Esophagus mucosa (tissue), 1 donor: ENCODE data around the gene CBL. TPM values are rescaled to one million over a fixed set of nuclear protein-coding genes. Genes with fewer than 3 reads are reported as not detected.
A peak's percentile ranks its signal among the peaks of the same experiment; 100 is the strongest.

Experiments used
- ATAC-seq: fragments of 200-7000 bp; cut with Tn5 transposase; one replicate; pipeline ENCODE4 v1.9.1; 2020
- total RNA-seq: library from RNA; stranded (reverse); gene quantifications from one replicate; pipeline ENCODE4 v1.2.4, GENCODE V29; 2023
- donor health status: DM: yes; HTN: yes; CAD: no.

CBL gene
- total RNA-seq, 1 donor from 2014 or later, result 11.0 TPM

DNA sequence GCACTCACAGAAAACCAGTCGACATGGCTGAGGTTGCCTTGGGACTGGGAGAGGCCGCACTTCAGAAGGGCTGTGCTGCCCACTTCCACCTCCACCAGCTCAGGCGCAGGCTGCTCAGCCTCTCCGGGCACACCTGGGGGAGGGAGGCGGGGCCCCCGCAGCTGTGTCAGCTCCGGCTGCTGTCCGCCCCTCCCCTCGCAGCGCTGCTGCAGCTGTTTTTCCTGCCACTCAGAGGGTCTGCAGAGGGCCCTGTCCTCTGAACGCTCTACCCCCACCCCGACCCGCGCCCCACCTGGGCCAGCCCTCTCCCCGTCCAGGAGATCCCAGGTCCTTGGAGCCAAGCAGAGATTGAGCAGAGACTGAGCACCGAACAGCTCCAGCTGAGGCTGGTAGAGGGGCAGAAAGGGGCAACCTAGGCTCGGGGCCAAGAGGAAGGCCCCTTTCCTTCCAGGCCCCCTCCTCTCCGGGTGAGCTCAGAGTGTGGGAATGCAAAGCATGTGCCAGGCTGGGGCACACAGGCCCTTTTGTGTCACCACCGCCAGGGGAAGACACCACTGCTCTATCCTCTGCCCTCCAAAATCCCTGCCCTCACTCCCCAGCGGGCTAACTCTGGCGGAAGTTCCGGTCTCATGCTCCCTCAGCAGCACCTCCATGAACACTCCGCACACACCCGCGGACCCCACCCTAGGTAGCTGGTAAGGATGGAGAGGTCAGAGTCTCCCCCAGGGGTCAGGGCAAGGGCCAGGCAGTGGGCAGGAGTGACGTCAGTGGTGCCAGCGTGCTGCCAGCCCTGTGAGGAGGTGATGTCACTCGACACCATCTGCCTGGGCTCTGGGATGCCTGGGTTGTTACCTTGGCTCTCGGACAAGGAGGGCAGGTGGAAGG, 109.2 kb downstream of the CBL start:
- ATAC-seq, result peak; percentile 4

DNA sequence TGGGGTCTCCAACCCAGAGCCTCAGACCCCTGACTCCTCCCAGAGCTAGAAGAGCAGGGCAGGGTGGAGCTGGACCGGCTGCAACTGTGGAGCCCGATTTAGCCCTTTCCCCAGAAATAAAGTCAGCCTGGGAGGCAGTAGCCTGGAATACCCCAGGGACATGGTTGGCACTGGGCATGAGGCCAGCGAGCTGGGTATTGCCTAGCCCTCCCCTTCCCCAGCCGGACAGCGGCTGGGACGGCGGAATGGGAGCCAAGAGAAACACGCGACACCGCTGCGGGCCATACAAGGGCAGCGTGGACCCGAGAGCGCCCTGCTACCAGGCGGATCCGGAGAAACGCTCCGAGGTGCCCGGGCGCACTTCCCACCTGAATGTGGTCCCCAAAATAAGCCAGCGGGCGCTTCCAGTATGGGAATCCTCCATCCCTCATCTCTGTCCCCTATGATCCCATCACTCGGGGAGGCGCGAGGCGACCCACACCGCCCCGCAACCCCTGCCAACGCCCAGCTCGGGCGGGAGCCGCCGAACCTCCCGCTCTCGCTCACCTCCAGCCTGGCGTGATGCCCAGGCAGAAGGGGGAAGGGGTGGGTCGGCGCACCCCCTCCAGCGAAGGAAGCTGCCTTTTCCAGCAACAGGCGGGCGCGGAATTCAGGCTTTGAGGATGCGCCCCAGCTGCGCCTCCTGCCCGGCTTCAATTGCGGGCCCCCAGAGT, 110.0 kb downstream of the CBL start:
- ATAC-seq, result no peak

DNA sequence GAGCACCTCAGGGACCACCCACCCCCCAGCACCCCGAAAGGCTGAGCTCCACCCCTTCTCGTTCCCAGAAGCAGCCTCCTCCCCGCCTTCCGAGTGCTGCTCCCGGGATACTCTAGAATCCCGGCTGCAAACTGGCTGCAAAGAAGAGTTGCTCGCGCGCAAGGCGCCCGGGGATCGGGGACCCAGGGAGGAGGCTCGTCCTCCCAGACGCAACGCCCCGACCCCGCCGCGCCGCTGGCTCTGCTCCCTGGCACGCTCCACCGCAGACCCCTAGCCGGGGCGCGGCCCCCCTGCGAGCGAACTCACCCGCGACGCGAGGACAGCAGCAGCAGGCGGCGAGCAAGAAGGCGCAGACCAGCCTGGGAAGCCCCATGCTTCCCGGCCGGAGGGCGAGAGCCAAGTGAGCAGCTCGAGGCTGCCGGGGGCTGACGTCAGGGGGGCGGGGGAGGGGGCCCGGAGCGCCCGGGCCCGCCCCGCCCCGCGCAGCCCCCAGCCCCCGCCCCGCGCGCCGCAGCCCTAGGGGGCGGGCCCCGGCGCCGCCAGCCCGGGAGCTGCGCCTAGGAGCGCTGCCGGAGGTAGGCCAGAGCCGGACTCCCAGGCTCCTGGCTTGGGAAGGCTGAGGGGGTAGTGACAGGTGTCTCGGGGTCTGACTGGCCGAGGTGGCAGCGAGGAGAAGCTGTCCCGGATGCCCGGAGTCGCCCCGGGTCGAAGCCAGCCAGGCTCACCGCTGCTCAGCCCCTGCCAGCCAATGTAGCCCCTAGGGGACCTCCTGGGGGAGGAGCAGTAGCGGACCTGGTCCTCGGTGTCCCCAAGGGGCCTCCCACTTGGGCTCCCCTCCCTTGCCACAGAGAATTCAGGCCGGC, 110.8 kb downstream of the CBL start, which contains the start of gene MCAM:
Gene MCAM (minus strand): TSS at position 402 of the 863 bp plus-strand sequence. CDS start 29 bp downstream, at position 373.
- ATAC-seq, result peak; percentile 13

DNA sequence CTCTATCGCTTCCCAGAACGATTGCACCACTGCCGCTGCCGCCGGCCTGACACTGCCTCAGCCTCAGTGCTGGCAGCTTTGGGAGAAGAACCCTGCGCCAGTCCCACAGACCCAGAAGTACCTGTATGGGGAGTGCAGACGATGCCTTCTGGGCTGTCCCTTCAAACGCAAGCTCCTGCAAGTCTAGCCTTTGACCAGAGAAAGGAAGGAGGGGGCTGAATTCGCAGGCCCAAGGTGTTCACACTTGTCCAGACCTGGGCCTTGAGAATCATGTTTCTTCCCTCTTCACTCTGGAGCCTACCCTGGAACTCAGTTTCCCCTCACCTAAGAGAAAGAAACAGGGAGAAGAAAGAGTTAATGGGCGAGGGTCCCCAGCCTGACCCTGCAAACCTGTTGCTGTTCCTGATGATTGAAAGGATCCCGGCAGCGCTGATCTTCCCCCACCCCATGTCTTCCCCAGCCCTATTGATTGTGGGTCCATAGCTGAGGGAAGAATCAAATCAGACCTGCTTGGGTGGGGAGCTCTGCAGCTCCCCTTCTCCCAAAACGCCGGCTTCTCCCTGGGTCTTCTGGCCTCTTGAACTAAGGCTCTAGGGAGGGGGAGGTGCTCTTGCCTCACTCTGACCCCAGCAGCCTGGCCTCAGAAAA, 111.6 kb downstream of the CBL start:
- peak; percentile 53 for ATAC-seq

DNA sequence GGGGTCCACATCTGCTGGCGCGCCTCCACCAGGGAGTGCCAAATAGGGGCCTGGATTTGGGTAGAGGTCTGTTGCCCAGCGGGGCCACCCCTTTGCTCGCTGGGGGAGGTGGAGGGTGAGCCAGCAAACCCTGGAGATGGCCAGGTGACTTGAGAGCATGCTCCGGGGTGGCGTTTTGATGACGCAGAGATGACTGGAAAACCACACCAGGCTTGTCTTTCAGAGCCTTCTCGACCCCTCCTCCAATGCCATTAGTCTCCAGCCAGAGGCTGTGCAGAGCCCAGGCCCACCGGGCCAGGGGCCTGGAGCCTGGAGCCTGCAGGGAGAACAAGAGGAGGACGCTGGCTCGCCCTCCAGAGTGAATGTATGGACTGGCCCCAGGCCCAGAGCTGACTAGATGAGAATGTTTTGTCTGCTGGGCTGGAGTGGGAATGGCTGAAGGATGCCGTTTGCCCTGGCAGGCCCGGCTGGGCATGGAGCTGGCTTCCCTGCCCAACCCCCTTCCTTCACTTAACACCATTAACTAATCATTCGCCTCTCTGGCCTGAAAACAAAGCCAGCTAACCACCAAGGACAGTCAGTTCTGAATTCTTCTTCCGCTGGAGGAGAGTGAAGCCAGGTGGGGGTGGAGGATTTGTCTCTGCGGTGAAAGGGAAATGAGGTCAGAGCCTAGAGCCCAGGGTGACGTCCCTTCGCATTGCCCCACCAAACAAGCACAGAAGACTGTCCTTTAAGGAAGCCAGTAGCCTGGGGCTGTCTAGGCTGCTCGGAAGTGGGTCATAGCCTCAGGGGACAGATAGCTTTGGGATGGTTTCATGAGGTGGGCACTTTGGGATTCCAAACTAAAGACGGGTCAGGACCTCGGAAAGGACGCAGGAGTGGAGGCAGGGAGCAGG, 112.3 kb downstream of the CBL start:
- ATAC-seq, result peak; percentile 32

DNA sequence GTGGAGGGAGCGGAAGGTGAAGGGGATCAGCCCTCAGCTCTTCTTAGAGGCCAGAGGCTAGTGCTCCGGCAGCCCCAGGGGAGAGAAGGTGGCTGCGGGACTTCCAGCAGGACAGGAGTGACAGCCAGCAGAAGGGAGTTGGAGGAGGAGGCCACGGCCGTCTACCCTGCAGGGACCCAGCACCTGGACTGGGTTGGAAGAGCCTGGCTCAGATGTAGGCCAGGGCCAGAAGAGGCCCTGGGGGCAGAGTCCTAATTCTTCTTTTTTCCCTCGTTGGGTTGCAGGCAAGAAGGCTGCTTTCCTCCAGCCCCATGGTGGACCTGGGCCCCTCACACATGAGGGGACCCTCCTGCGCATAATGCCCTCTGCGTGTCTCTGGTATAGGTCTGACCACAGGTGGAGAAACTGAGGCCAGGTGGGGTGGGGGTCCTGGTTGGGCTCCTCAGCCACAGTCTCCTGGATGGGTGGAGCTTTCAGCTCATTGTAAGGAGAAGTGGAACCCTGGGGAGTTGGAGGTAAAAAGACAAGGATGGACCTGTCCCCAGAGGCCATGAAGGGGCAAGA, 113.1 kb downstream of the CBL start:
- ATAC-seq, result no peak

DNA sequence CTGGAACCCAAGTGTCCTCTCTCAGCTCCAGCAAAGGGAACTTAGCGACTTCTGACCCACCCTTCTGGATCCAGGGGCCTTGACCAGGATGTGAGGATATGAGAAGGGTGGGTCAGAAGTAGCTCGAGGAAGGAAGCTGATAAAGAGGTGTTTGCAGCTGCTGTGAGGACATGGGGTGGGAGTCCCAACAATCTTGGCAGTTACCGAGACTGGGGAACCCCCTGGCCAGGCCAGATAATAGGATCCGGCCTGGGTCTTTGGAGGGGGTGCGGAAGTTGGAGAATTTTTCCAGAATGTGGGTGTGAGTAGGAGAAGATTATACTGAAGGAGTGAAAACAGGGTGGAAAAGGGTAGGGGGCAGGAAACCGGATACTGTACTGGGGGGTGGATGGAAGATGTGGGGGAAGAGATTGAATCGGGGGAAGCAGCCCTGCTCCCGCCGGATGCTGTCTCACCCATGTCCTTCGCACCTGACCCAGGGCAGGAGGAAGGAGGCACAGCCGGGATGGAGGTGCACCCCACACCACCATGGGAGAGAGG, 113.6 kb downstream of the CBL start:
- no peak for ATAC-seq

DNA sequence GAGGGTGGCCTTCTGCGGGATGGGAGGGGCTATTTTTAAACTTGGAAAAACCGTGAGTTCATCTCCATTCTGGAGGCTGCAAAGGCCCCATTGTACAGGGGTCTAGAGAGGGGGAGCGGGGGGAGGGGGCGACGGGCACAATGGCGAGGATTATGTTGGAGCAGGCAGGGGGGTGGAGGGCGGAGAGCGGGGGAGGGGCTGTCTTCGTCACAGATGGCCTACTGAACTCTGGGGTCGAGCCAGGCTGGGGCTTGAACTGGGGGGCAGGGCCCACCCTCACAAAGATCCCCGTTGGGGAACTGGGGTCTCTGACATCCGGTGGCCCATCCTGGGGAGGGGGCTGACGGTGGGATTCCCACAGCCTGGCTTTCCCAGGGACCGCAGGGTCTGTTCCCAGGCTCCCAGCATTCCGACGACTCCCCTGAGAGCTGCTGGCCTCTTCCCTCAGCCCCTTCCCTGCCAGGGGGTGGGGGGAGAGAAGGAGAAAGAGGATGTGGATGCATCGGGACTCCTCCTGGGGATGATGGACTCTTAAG, 114.2 kb downstream of the CBL start:
- ATAC-seq, result no peak

DNA sequence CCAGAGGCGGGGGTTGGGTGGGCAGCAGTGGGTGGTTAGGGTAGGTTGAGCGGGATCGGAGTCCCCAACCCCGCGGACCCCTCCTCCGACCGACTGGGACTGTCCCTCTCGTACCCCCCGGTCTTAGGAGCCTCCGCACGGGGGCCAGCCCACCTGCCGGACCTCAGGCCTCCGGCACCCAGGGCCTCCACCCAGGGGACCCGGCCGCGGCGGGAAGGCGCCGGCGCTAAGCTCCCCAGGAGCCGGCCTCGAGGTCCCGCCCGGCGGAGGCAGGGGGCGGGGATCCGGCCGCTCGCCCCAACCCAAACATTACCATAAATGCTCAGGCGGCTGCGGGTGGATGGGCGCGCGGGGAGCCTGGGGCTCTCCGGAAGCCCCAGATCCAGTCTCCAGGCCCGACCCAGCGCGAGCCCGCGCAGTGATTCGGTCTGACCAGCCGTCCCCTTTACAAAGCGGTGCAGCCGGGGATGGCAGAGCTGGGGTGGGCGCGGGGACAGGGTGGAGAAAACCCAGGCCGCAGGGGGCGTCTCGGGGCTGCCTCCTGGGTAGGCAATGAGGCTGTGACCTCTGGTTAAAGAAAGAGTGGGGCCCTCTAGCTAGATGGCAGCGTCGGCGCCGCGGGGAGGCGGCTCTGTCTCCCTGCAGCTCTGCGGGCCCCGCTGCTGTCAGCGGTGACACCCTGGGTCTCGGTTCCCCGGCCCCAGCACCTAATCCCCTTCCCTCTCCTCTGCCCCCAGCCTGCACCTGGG, 114.8 kb downstream of the CBL start:
- peak; percentile 19 for ATAC-seq

DNA sequence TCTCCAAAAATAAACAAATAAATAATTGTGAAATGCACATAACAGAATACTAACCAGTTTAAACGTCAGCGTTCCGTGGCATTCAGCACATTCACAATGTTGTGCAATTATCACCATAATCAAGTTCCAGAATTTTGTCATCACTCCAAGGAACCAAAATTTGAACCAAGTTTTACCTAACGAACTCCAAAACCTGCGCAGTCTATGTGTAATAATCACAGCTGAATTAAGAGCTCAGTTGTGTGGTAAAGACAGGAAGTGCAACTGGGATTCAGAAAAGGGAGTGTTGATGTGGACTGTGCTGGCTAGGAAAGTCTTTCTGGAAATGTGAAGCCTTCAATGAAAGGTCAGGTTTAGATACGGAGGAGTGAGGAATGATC, 116.2 kb downstream of the CBL start:
- ATAC-seq, result no peak

DNA sequence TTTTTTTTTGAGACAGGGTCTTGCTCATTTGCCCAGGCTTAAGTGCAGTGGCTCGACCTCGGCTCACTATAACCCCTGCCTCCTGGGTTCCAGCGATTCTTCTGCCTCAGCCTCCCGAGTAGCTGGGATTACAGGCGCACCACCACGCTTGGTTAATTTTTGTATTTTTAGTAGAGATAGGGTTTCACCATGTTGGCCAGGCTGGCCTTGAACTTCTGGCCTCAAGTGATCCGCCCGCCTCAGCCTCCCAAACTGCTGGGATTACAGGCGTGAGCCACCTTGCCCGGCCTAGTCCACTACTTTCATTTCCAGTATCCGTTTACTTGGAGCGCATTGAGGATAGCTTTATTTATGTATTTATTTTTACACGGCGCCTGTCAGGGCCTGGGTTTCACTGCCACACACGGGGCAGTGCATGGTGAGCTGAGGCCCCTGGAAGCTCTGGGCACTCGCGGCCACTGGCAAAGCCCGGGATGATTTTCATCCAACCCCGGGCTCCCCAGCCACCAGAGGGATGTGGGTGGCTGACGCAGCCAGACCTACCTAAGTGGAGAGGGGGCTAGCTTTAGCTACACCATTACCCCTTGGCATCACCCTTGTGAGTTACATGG, 116.9 kb downstream of the CBL start:
- no peak for ATAC-seq

DNA sequence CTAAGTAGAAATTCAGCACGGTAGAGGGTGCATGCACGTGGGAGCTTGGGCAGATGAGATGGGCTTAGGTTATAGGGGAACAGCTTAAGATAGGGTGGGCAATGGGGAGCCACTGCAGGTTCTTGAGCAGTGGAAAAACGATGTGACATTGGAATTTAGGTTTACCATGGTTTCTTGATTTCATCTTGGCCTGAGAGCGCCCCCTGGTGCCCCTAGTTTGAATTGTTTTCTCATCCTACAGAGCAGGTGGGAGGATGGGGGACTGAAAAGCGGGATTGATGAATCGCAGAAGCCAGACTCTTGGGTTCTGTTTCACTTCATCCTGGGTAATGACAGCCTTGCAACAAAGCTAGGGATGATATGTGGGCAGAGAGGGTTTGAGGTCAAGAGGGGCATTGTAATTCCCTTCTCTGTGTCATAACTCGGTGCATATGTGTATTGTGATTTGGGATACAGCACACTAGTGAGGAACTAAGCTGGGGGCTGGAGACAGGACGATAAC, 117.4 kb downstream of the CBL start:
- peak; percentile 11 for ATAC-seq

DNA sequence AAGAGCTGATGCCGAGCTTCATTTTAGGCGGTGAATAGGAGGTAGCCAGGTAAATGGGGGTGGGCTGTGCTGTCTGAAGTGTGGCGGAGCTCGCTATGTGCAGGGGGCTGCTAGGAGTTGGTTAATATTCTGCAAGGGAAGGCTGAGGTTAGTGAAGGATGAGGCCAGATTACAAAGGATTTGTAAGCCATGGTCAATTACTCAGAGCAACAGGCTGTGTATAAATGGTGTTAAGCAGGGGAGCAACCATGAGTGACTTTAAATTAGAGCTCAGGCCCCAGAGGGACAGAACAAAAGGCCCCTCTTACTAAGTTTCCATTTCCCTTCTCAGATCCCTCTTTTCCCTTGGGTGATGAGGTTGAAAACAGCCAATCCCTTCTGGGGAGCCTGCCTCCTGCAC, 118.0 kb downstream of the CBL start:
- ATAC-seq, result no peak

DNA sequence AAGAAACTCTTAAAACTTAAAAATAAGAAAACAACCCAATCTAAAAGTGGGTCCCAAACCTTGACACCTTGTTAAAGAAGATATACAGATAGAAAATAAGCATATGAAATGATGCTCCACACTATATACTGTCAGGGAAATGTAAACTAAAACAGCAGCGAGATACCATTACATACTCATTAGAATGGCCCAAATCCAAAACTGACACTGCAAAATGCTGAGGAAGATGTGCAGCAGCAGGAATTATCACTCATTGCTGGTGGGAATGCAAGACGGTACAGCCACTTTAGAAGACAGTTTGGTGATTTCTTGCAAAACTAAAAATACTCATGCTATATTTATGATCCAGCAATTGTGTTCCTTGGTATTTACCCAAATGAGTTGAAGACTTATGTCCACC, 123.2 kb downstream of the CBL start:
- no peak for ATAC-seq

DNA sequence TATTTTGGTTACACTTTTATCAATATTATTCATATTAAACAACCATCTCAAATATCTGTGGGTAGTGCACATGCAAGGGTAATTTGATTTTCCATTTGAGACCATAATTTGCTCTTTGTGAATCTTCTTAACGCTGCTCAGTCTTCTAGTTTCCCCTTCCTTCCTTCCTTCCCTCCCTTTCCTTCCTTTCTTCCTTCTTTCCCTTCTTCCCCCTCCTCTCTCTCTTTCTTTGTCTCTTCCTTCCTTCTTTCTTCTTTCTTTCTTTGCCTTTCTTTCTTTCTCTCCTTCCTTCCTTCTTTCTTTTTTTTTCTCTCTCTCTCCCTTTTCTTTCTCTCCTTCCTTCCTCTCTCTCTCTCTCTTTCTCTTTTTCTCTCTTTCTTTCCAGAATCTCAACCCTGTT, 124.1 kb downstream of the CBL start:
- ATAC-seq, result no peak

DNA sequence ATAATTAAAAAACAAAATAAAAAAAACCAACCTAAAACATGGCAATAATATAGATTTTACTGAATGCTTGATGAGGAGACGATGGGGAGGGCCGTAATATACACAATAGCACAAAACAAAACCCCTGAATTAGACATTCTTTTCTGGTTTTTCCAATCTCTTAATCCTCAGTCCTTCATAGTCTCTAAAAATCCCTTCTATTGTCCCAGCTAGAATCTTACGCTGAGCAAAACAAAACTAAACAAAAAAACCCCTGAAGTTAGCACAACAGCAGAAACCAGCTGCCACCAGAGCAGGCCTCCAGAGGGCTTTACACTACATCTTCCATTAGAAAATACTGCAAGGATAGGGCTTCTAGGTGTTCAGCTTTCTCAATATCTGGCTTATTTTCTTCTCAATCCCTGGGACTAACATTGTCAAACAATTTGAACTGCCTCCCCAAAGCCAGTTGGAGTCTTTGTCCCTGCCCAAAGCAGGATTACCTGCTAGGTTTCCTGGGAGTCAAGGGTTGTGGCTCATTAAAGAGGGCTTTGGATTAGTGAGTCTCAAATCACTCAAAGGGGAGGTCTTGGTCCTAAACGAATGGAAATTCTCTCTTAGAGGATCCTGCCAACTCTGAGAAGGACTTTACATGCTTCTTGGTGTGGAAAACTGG, 126.1 kb downstream of the CBL start:
- no peak for ATAC-seq

DNA sequence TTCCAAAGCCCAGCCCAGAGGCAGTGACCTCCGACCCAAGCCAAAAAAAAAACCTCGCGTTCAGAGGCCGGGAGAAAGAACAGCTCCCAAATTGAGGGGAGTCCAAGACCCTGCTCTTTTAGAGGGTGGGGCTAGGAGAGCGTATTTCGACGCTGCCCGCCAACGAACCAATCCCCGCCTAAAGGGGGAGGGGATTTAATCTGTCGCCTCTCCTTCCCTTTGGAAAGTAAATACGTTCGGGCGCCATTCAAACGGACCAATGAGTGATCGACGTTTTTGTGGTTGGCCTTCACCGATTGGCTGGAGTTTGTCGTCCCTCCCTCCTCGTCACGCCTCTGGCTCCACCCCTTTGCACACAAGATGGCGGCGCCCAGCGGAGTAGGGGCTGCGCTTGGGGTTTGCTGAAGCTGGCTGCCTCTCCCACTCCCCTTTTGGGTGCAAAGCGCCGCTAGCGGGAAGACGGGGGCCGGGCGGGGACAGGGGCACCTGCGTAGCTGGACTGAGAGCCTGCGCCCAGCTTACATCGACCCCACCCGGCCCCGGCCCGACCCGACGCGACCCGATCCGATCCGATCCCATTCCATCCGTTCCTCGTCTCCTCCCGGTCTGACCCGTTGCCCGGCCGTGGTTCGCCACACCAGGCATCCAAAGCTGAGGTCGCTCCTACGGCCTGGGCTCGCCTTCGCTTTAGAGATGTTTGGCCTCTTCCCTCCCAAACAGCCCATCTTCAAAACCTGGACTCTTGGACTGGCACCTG, 128.2 kb downstream of the CBL start, which contains the start of gene RNF26:
Gene RNF26 (plus strand): TSS at position 354 of the 757 bp plus-strand sequence. CDS start 596 bp downstream, outside the sequence.
- ATAC-seq, result peak; percentile 95
